A549 (cell line): Measurements from ENCODE around the gene POLK. TPM values are rescaled to one million over a fixed set of nuclear protein-coding genes. Genes with fewer than 3 reads are reported as not detected.

ENCODE experiments used
- ATAC-seq, 2 experiments: fragments of 200-7000 bp in 1 of 2; fragments of >200 bp in 1 of 2; cut with Nextera tagmentation in 1 of 2; cut with Tn5 transposase in 1 of 2; 3 replicates each; pipeline versions ENCODE4 v1.8.0 to v1.9.1; 2018 to 2020; ENCODE audit warnings: mild to moderate bottlenecking in 1 of 2, moderate library complexity in 1 of 2
- CTCF ChIA-PET: fragments of 300-600 bp; sonication (Branson Sonifier 250); formaldehyde crosslinking; extraction: SDS; loops from one replicate; lab custom pipeline; 2021; ENCODE audit warnings: antibody characterized with exemption, inconsistent platforms; lab: Yijun Ruan, JAX
- POLR2A ChIA-PET: fragments of 350-600 bp; formaldehyde crosslinking; extraction: SDS; loops from one replicate; lab custom pipeline; 2021; ENCODE audit warnings: antibody characterized with exemption, inconsistent platforms; lab: Yijun Ruan, JAX
- DNase-seq, 2 experiments: peaks; one replicate each; pipeline versions ENCODE4 v3.0.0 to v3.0.0-alpha.2; 2011 to 2016; ENCODE audit warnings: low read depth in 1 of 2, low spot score in 1 of 2
- FAIRE-seq: peaks from 2 replicates; lab custom pipeline; 2011; peaks lifted over from hg19 to GRCh38; lab: Jason Lieb, UNC
- H3K27ac ChIP-seq, 2 experiments: fragments of >200 bp; sonication (Bioruptor Twin); formaldehyde crosslinking; 3 replicates each; pipeline ENCODE4 v1.5.1; 2016 to 2017
- H3K4me1 ChIP-seq: fragments of >200 bp; sonication (Bioruptor Twin); formaldehyde crosslinking; 3 replicates; pipeline ENCODE4 v1.6.1; 2016
- H3K4me2 ChIP-seq: fragments of >200 bp; sonication (Bioruptor Twin); formaldehyde crosslinking; 3 replicates; pipeline ENCODE4 v1.6.1; 2016
- H3K4me3 ChIP-seq: fragments of >200 bp; sonication (Bioruptor Twin); formaldehyde crosslinking; 3 replicates; pipeline ENCODE4 v1.5.1; 2016
- H3K9me3 ChIP-seq: fragments of >200 bp; sonication (Bioruptor Twin); formaldehyde crosslinking; 3 replicates; pipeline ENCODE4 v1.6.1; 2016
- BHLHE40 ChIP-seq: IDR thresholded peaks from 2 replicates; pipeline ENCODE4 v1.6.1; 2012; ENCODE audit warnings: low read depth, low read length, inconsistent platforms
- CEBPB ChIP-seq, 2 experiments: fragments of >200 bp in 1 of 2; sonication (Bioruptor Twin) in 1 of 2; formaldehyde crosslinking in 1 of 2; IDR thresholded peaks; 2 replicates each; pipeline ENCODE4 v1.6.1; 2012 to 2016
- CHD2 ChIP-seq: fragments of 150-350 bp; IDR thresholded peaks from 2 replicates; pipeline ENCODE4 v1.6.1; 2014; ENCODE audit warnings: low read length; ENCODE audit not compliant: partially characterized antibody
- EP300 ChIP-seq, 2 experiments: fragments of >200 bp; sonication (Bioruptor Twin); formaldehyde crosslinking; IDR thresholded peaks; 2 replicates in 1 of 2; 3 replicates in 1 of 2; pipeline ENCODE4 v1.6.1; 2016 to 2017
- FOSB ChIP-seq: fragments of 250-450 bp; sonication (Bioruptor Pico); IDR thresholded peaks from 2 replicates; pipeline ENCODE4 v1.5.0; 2020; ENCODE audit warnings: mild to moderate bottlenecking, moderate library complexity
- FOSL2 ChIP-seq, 2 experiments: fragments of 450-650 bp in 1 of 2; fragments of >200 bp in 1 of 2; sonication (Bioruptor Twin) in 1 of 2; formaldehyde crosslinking; IDR thresholded peaks; 2 replicates each; pipeline versions ENCODE4 v1.5.0 to v1.6.1; 2016 to 2020; ENCODE audit warnings: mild to moderate bottlenecking in 1 of 2, moderate library complexity in 1 of 2
- FOXS1 ChIP-seq: fragments of 250-450 bp; sonication (Bioruptor Pico); IDR thresholded peaks from 2 replicates; pipeline ENCODE4 v1.5.0; 2020; ENCODE audit warnings: mild to moderate bottlenecking, moderate library complexity
- HDAC2 ChIP-seq: fragments of 200-600 bp; sonication (generic); IDR thresholded peaks from 2 replicates; pipeline ENCODE4 v1.6.1; 2016
- HEYL ChIP-seq: fragments of 250-450 bp; sonication (Bioruptor Pico); IDR thresholded peaks from 2 replicates; pipeline ENCODE4 v1.8.0; 2021; ENCODE audit warnings: mild to moderate bottlenecking, moderate library complexity
- HOXB5 ChIP-seq: fragments of 250-450 bp; sonication (Bioruptor Pico); IDR thresholded peaks from 2 replicates; pipeline ENCODE4 v1.5.0; 2020; ENCODE audit warnings: mild to moderate bottlenecking, moderate library complexity
- JUNB ChIP-seq: fragments of >200 bp; sonication (Bioruptor Twin); formaldehyde crosslinking; IDR thresholded peaks from 2 replicates; pipeline ENCODE4 v1.6.1; 2016
- KDM5A ChIP-seq: fragments of 200-600 bp; sonication (generic); IDR thresholded peaks from 2 replicates; pipeline ENCODE4 v1.6.1; 2016; ENCODE audit warnings: antibody characterized with exemption, mild to moderate bottlenecking
- MAFK ChIP-seq: fragments of 450-650 bp; IDR thresholded peaks from 2 replicates; pipeline ENCODE4 v1.6.1; 2014; ENCODE audit not compliant: partially characterized antibody
- MYC ChIP-seq: IDR thresholded peaks from 2 replicates; pipeline ENCODE4 v1.6.1; 2012; ENCODE audit warnings: mild to moderate bottlenecking, inconsistent platforms, low read length, improper control_type of control experiment, borderline replicate concordance
- PHF8 ChIP-seq: fragments of 200-600 bp; sonication (generic); IDR thresholded peaks from 2 replicates; pipeline ENCODE4 v1.6.1; 2016; ENCODE audit warnings: low read depth, mild to moderate bottlenecking, antibody characterized with exemption, moderate library complexity, borderline replicate concordance
- POLR2AphosphoS2 ChIP-seq: conservative IDR thresholded peaks from 2 replicates; pipeline ENCODE4 v1.6.1; 2012; ENCODE audit warnings: low read length, improper control_type of control experiment, inconsistent platforms
- RCOR1 ChIP-seq: fragments of 150-350 bp; IDR thresholded peaks from 2 replicates; pipeline ENCODE4 v1.6.1; 2014; ENCODE audit warnings: antibody characterized with exemption, low read length, low read depth
- REST ChIP-seq: fragments of 200-600 bp; sonication (generic); IDR thresholded peaks from 2 replicates; pipeline ENCODE4 v1.6.1; 2016; ENCODE audit warnings: antibody characterized with exemption, mild to moderate bottlenecking, moderate library complexity
- RFX5 ChIP-seq: fragments of 450-650 bp; IDR thresholded peaks from 2 replicates; pipeline ENCODE4 v1.7.1; 2014; ENCODE audit warnings: antibody characterized with exemption, mild to moderate bottlenecking, moderate library complexity
- ZC3H11A ChIP-seq: fragments of 450-650 bp; IDR thresholded peaks from 2 replicates; pipeline ENCODE4 v1.6.1; 2014; ENCODE audit warnings: antibody characterized with exemption, mild to moderate bottlenecking
- WGBS: methylation state at CpG from one replicate; pipeline ENCODE4 v1.1.6; 2017; ENCODE audit errors: missing lambda C conversion rate; 5-methylcytosine and 5-hydroxymethylcytosine counted together
- polyA plus RNA-seq, 4 experiments: library from polyadenylated mRNA; depleted of rRNA in 3 of 4; stranded (reverse); fragments of >200 nt; fragmentation: RNase III in 1 of 4; extraction: RNeasy Plus Mini Kit Qiagen cat#74134 plus additional on column Dnase treatment in 1 of 4; gene quantifications; 2 replicates in 3 of 4; 3 replicates in 1 of 4; pipeline ENCODE4 v1.2.3, GENCODE V29; 2011 to 2017
- TF ChIP-seq, protein P1 (sequence below): IDR thresholded peaks from 2 replicates; pipeline ENCODE4 v1.6.1; 2012
- TF ChIP-seq, protein P2 (sequence below): IDR thresholded peaks from 2 replicates; pipeline ENCODE4 v1.6.1; 2012; ENCODE audit warnings: low read depth, borderline replicate concordance
- TF ChIP-seq, protein P3 (sequence below): fragments of >200 bp; sonication (Bioruptor Twin); formaldehyde crosslinking; IDR thresholded peaks from 2 replicates; pipeline ENCODE4 v1.6.1; 2016

The POLK gene
- polyA plus RNA-seq, 2 of the 4 experiments (the other 2 are of a cell fraction), result 10.9 to 39.8 TPM

DNA sequence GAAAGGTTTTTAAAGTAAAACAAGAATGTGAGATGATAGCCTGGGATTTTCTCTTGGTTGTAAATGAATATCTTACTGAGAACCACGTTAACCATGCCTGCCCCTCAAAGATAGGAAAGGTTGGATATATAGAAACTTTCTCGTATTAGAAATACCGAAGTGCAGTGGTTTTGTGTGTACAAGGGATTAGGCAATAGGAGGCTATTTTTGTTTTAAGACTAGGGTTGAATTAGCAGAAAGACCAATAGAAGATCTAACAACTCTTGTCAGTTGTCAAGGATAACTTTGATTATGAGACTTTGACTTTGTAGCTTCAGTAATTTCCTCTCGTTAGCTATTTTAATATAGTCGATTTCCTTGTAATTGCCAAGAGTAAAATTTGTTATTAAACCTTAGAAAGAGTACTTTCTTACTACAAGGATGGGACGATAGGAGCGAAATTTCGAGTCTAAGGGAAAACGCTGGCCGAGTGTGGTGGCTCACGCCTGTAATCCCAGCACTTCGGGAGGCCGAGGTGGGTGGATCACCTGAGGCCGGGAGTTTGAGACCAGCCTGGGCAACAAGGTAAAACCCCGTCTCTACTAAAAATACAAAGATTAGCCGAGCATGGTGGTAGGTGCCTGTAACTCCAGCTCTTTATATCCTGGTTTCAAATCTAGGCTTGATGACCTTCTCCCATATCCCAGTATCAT, 838 bp downstream of the POLK start:
- Histone ChIP-seq H3K4me3 (peak overlapping the region; percentile 90), H3K4me1 (peaks cover 25% of the 10 kb centered on the region; the same call in 2 of the 3 replicates), H3K9me3 (no peaks in the 10 kb centered on the region), H3K4me2 (peak overlapping the region; percentile 81), H3K27ac (peak overlapping the region; percentile 77 to 88)
- POLR2A ChIA-PET, result interaction anchor here (1.0 to 1.9 kb wide), 2 partner anchors 54 to 176 kb away, joined by 4 to 9 read pairs; partner anchors contain the start of gene HMGCR
- CTCF ChIA-PET, result interaction anchor here (1.4 kb wide), 1 partner anchor 9 kb away, joined by 3 read pairs; no protein-coding TSS in a partner anchor
- ATAC-seq, result no peak
- no peak for DNase-seq
- WGBS, result 60% methylated on average over 16 of the region's 16 CpGs
- no peak for FAIRE-seq
- no peak for TF ChIP-seq CEBPB (IDR thresholded peaks at IDR 0.05)
- TF ChIP-seq, protein P1, sequence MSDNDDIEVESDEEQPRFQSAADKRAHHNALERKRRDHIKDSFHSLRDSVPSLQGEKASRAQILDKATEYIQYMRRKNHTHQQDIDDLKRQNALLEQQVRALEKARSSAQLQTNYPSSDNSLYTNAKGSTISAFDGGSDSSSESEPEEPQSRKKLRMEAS, result no peak
- TF ChIP-seq POLR2AphosphoS2, result no peak
- no peak for TF ChIP-seq BHLHE40
- TF ChIP-seq, protein P2, sequence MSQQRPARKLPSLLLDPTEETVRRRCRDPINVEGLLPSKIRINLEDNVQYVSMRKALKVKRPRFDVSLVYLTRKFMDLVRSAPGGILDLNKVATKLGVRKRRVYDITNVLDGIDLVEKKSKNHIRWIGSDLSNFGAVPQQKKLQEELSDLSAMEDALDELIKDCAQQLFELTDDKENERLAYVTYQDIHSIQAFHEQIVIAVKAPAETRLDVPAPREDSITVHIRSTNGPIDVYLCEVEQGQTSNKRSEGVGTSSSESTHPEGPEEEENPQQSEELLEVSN, result no peak
- no peak for TF ChIP-seq KDM5A
- TF ChIP-seq HEYL (CRISPR knock-in tag), result no peak
- no peak for TF ChIP-seq HOXB5 (CRISPR knock-in tag)
- TF ChIP-seq FOSB (CRISPR knock-in tag), result no peak
- TF ChIP-seq FOSL2 (IDR thresholded peaks at IDR 0.05), result no peak
- no peak for TF ChIP-seq FOSL2 (CRISPR knock-in tag; IDR thresholded peaks at IDR 0.05)
- TF ChIP-seq PHF8, result no peak
- no peak for TF ChIP-seq RFX5
- no peak for TF ChIP-seq JUNB
- TF ChIP-seq CHD2, result no peak

- FAIRE-seq, result no peak
- WGBS, result 79% methylated on average over 1 of the region's 1 CpG
- no peak for ATAC-seq
- ChIA-PET POLR2A (no interaction called here), CTCF (no interaction called here)
- no peak for DNase-seq
- Histone ChIP-seq H3K4me2 (peak overlapping the region; percentile 81), H3K27ac (no peak overlapping the region), H3K9me3 (no peaks in the 10 kb centered on the region), H3K4me1 (peaks cover 24% of the 10 kb centered on the region; the same call in 2 of the 3 replicates), H3K4me3 (no peak overlapping the region)
- TF ChIP-seq MAFK (no peak), CHD2 (no peak), ZC3H11A (no peak), RCOR1 (no peak), MYC (no peak), KDM5A (no peak), EP300 (IDR thresholded peaks at IDR 0.05) (no peak), FOXS1 (CRISPR knock-in tag) (no peak), REST (no peak), HDAC2 (no peak)
- TF ChIP-seq, protein P3, sequence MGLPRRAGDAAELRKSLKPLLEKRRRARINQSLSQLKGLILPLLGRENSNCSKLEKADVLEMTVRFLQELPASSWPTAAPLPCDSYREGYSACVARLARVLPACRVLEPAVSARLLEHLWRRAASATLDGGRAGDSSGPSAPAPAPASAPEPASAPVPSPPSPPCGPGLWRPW, result no peak
Measured at GRCh38 chr5:75513841-75514240, 2.1 kb downstream of the POLK start.
